Measurements from ENCODE around the gene BEST3. TPM values are rescaled to one million over a fixed set of nuclear protein-coding genes. Genes with fewer than 3 reads are reported as not detected.

Gene BEST3
- total RNA-seq, 1 experiment from 2014 or later = 0.54 TPM

DNA sequence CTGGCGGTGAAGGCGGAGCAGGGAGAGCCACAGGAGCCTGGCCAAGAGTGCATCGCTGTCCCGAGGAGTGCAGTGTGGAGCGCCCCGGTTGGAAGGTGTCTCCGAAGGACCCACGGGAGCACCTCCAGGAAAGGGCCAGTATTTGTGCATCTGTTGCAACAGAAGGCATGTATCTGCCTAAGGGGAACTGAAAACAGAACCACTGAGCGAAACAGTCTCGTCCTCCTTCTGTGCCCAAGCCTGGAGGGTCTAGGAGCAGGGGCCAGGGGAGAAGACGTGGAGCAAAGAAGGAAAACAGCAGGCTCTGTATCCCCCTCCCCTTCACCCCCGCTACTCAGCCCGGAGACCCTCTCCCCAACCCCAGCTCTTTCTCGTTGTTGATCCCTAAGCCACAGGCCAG lies 83.1 kb downstream of the BEST3 start (continued):
- TF ChIP-seq, protein P1, sequence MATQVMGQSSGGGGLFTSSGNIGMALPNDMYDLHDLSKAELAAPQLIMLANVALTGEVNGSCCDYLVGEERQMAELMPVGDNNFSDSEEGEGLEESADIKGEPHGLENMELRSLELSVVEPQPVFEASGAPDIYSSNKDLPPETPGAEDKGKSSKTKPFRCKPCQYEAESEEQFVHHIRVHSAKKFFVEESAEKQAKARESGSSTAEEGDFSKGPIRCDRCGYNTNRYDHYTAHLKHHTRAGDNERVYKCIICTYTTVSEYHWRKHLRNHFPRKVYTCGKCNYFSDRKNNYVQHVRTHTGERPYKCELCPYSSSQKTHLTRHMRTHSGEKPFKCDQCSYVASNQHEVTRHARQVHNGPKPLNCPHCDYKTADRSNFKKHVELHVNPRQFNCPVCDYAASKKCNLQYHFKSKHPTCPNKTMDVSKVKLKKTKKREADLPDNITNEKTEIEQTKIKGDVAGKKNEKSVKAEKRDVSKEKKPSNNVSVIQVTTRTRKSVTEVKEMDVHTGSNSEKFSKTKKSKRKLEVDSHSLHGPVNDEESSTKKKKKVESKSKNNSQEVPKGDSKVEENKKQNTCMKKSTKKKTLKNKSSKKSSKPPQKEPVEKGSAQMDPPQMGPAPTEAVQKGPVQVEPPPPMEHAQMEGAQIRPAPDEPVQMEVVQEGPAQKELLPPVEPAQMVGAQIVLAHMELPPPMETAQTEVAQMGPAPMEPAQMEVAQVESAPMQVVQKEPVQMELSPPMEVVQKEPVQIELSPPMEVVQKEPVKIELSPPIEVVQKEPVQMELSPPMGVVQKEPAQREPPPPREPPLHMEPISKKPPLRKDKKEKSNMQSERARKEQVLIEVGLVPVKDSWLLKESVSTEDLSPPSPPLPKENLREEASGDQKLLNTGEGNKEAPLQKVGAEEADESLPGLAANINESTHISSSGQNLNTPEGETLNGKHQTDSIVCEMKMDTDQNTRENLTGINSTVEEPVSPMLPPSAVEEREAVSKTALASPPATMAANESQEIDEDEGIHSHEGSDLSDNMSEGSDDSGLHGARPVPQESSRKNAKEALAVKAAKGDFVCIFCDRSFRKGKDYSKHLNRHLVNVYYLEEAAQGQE (IDR thresholded peaks at IDR 0.05; ENCODE audit: low read depth) = no peak
- TF ChIP-seq EZH2 (IDR thresholded peaks at IDR 0.05) = no peak
- TF ChIP-seq TCF7L2 (IDR thresholded peaks at IDR 0.05; ENCODE audit: borderline replicate concordance, extremely low read depth, insufficient read depth, insufficient read length) = no peak

DNA sequence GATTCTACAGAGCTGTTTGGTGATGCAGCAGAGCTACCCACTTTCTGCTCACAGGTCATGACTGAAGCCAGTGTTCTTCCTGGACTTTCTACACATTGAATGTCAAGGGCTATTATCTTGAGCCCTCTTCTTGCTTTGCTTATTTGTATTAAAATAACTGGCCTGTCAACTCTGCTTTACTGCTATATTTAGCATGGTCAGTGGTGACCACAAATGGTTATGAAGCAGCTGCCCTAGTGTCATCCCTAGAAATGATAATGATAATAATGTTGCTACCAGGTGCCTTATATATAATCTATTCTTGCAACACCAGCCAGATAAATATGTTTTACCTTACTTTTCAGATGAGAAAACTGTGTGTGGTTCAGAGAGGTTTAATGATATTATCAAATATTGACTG lies 85.8 kb downstream of the BEST3 start:
- Histone ChIP-seq H2AFZ (ENCODE audit: low read depth, low read length, poor library complexity, severe bottlenecking) (no peak overlapping the region), H3K4me3 (replicated peaks in 1 of 2; ENCODE audit: low read depth in 1 of 2, low read length in 2 of 2) (no peak overlapping the region), H3K4me1 (ENCODE audit: control insufficient read depth in 1 of 2, insufficient read depth in 2 of 2, low read length in 2 of 2) (no peaks in the 10 kb centered on the region), H3K9me2 (ENCODE audit: insufficient read depth) (no peaks in the 10 kb centered on the region), H3K27ac (ENCODE audit: low read depth, low read length) (no peak overlapping the region), H4K20me1 (ENCODE audit: insufficient read depth) (no peaks in the 10 kb centered on the region), H3K36me3 (ENCODE audit: control insufficient read depth in 1 of 2, insufficient read depth in 2 of 2, low read length in 2 of 2) (no peaks in the 10 kb centered on the region), H3K4me2 (ENCODE audit: low read length) (no peak overlapping the region), H3K79me2 (ENCODE audit: insufficient read depth, low read length) (no peaks in the 10 kb centered on the region), H3K9me3 (ENCODE audit: control insufficient read depth in 1 of 2, insufficient read depth in 1 of 2, low read depth in 1 of 2, low read length in 2 of 2) (no peaks in the 10 kb centered on the region), H3K9ac (ENCODE audit: low read length) (no peak overlapping the region), H3K27me3 (ENCODE audit: insufficient read depth, low read length) (peaks cover 22% of the 10 kb centered on the region)
- CTCF ChIA-PET = no interaction called here
- RAD21 ChIA-PET (ENCODE audit: low non-redundant PET in 1 of 2, low total read pairs in 2 of 2, uncharacterized antibody in 2 of 2, unreplicated experiment in 2 of 2) = no interaction called here
- POLR2A ChIA-PET = no interaction called here
- no TSS peak for BruUV-seq (replicated peaks)
- DNase-seq (ENCODE audit: low read depth, low spot score) (no peak), ATAC-seq (no peak)
- intact Hi-C loops (cut with micrococcal nuclease) = no loop called here
- TF ChIP-seq POLR2AphosphoS5 (IDR thresholded peaks at IDR 0.05; ENCODE audit: low read depth, low read length) (no peak), ZFX (IDR thresholded peaks at IDR 0.05) (no peak), TCF7L2 (IDR thresholded peaks at IDR 0.05; ENCODE audit: borderline replicate concordance, extremely low read depth, insufficient read depth, insufficient read length) (no peak), SIN3A (IDR thresholded peaks at IDR 0.05; ENCODE audit: low read depth) (no peak), SRF (IDR thresholded peaks at IDR 0.05; ENCODE audit: low read depth) (no peak), EGR1 (IDR thresholded peaks at IDR 0.05; ENCODE audit: low read depth) (no peak), CBX3 (IDR thresholded peaks at IDR 0.05; ENCODE audit: low read depth) (no peak), POLR2A (IDR thresholded peaks at IDR 0.05; ENCODE audit: borderline replicate concordance, extremely low read depth, insufficient read depth, insufficient read length) (no peak), SP1 (IDR thresholded peaks at IDR 0.05; ENCODE audit: low read depth) (no peak), ELF1 (IDR thresholded peaks at IDR 0.05; ENCODE audit: borderline replicate concordance, low read depth) (no peak), RAD21 (IDR thresholded peaks at IDR 0.05; ENCODE audit: low read depth) (no peak), ZNF274 (IDR thresholded peaks at IDR 0.05; ENCODE audit: low read depth, low read length) (no peak), EZH2phosphoT487 (IDR thresholded peaks at IDR 0.05; ENCODE audit: borderline replicate concordance) (no peak), CEBPB (IDR thresholded peaks at IDR 0.05; ENCODE audit: low read depth) (no peak)
- TF ChIP-seq, protein P2, sequence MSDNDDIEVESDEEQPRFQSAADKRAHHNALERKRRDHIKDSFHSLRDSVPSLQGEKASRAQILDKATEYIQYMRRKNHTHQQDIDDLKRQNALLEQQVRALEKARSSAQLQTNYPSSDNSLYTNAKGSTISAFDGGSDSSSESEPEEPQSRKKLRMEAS (IDR thresholded peaks at IDR 0.05) = no peak
- TF ChIP-seq, protein P3, sequence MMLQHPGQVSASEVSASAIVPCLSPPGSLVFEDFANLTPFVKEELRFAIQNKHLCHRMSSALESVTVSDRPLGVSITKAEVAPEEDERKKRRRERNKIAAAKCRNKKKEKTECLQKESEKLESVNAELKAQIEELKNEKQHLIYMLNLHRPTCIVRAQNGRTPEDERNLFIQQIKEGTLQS (IDR thresholded peaks at IDR 0.05) = no peak
- TF ChIP-seq, protein P4, sequence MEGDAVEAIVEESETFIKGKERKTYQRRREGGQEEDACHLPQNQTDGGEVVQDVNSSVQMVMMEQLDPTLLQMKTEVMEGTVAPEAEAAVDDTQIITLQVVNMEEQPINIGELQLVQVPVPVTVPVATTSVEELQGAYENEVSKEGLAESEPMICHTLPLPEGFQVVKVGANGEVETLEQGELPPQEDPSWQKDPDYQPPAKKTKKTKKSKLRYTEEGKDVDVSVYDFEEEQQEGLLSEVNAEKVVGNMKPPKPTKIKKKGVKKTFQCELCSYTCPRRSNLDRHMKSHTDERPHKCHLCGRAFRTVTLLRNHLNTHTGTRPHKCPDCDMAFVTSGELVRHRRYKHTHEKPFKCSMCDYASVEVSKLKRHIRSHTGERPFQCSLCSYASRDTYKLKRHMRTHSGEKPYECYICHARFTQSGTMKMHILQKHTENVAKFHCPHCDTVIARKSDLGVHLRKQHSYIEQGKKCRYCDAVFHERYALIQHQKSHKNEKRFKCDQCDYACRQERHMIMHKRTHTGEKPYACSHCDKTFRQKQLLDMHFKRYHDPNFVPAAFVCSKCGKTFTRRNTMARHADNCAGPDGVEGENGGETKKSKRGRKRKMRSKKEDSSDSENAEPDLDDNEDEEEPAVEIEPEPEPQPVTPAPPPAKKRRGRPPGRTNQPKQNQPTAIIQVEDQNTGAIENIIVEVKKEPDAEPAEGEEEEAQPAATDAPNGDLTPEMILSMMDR (IDR thresholded peaks at IDR 0.05 in 2 of 3, conservative IDR thresholded peaks at IDR 0.05 in 1 of 3; ENCODE audit: borderline replicate concordance in 1 of 3, insufficient read depth in 1 of 3, low read depth in 2 of 3, low read length in 2 of 3) = no peak
- TF ChIP-seq, protein P5, sequence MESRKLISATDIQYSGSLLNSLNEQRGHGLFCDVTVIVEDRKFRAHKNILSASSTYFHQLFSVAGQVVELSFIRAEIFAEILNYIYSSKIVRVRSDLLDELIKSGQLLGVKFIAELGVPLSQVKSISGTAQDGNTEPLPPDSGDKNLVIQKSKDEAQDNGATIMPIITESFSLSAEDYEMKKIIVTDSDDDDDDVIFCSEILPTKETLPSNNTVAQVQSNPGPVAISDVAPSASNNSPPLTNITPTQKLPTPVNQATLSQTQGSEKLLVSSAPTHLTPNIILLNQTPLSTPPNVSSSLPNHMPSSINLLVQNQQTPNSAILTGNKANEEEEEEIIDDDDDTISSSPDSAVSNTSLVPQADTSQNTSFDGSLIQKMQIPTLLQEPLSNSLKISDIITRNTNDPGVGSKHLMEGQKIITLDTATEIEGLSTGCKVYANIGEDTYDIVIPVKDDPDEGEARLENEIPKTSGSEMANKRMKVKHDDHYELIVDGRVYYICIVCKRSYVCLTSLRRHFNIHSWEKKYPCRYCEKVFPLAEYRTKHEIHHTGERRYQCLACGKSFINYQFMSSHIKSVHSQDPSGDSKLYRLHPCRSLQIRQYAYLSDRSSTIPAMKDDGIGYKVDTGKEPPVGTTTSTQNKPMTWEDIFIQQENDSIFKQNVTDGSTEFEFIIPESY (IDR thresholded peaks at IDR 0.05; ENCODE audit: extremely low read depth, insufficient replicate concordance, low read length) = no peak
